LHCN-M2 (cell line): ENCODE results near the gene FAM110C. TPM values are rescaled to one million over a fixed set of nuclear protein-coding genes. Genes with fewer than 3 reads are reported as not detected.
"Not testable (repeated sequence)": the region's sequence is repeated elsewhere in the genome, so short reads cannot be mapped to it uniquely, and the experiment has no call there.

Experiments used
- DNase-seq: peaks from one replicate; pipeline ENCODE4 v3.0.0-alpha.2; 2012; ENCODE audit warnings: low read depth
- total RNA-seq: library from RNA; depleted of rRNA; stranded (reverse); fragments of >200 nt; gene quantifications from 2 replicates; pipeline ENCODE4 v1.2.3, GENCODE V29; 2014

Gene FAM110C
- total RNA-seq, 1 experiment from 2014 or later: not detected

- no peak for DNase-seq
Measured at GRCh38 chr2:44748-45341, 1.5 kb downstream of the FAM110C start.

GRCh38 chr2:42788-43187, 3.5 kb downstream of the FAM110C start:
- DNase-seq: no peak

- DNase-seq: no peak
Measured at GRCh38 chr2:40465-40864, 5.8 kb downstream of the FAM110C start.

- no peak for DNase-seq
Measured at GRCh38 chr2:38155-38554, 8.2 kb downstream of the FAM110C start.

- no peak for DNase-seq
Measured at GRCh38 chr2:36318-36717, 10.0 kb downstream of the FAM110C start.

GRCh38 chr2:35852-36251, 10.5 kb downstream of the FAM110C start:
- no peak for DNase-seq

GRCh38 chr2:33620-34019, 12.7 kb downstream of the FAM110C start:
- no peak for DNase-seq

- no peak for DNase-seq
Measured at GRCh38 chr2:32068-32467, 14.2 kb downstream of the FAM110C start.

- DNase-seq: no peak
Measured at GRCh38 chr2:29253-29652, 17.1 kb downstream of the FAM110C start.

GRCh38 chr2:28406-28975, 17.8 kb downstream of the FAM110C start:
- no peak for DNase-seq

GRCh38 chr2:26891-27290, 19.4 kb downstream of the FAM110C start:
- no peak for DNase-seq

GRCh38 chr2:25543-25942, 20.8 kb downstream of the FAM110C start:
- DNase-seq: no peak

- DNase-seq: not testable (repeated sequence)
Measured at GRCh38 chr2:24591-24990, 21.7 kb downstream of the FAM110C start.

GRCh38 chr2:24107-24506, 22.2 kb downstream of the FAM110C start:
- no peak for DNase-seq

GRCh38 chr2:23283-23682, 23.0 kb downstream of the FAM110C start:
- DNase-seq: no peak

- DNase-seq: not testable (repeated sequence)
Measured at GRCh38 chr2:22244-22643, 24.1 kb downstream of the FAM110C start.

GRCh38 chr2:20259-20658, 26.0 kb downstream of the FAM110C start:
- DNase-seq: not testable (repeated sequence)

GRCh38 chr2:19505-19904, 26.8 kb downstream of the FAM110C start:
- no peak for DNase-seq

- no peak for DNase-seq
Measured at GRCh38 chr2:18402-19271, 27.7 kb downstream of the FAM110C start.

GRCh38 chr2:15916-16315, 30.4 kb downstream of the FAM110C start:
- DNase-seq: peak; percentile 2

GRCh38 chr2:11248-11941, 34.9 kb downstream of the FAM110C start:
- DNase-seq: peak; percentile 6

- DNase-seq: no peak
Measured at GRCh38 chr2:10222-10875, 36.0 kb downstream of the FAM110C start.
